GM20431 (cell line): Measurements from ENCODE around the gene MYO1B.

Source experiments
- in situ Hi-C: fragments of 300-500 bp; cut with MseI, MboI; formaldehyde crosslinking; loops from one replicate; pipeline ENCODE4 v1.15.0; 2020; ENCODE audit warnings: low sequenced_read_pairs; ENCODE audit not compliant: unreplicated experiment

The MYO1B gene

DNA sequence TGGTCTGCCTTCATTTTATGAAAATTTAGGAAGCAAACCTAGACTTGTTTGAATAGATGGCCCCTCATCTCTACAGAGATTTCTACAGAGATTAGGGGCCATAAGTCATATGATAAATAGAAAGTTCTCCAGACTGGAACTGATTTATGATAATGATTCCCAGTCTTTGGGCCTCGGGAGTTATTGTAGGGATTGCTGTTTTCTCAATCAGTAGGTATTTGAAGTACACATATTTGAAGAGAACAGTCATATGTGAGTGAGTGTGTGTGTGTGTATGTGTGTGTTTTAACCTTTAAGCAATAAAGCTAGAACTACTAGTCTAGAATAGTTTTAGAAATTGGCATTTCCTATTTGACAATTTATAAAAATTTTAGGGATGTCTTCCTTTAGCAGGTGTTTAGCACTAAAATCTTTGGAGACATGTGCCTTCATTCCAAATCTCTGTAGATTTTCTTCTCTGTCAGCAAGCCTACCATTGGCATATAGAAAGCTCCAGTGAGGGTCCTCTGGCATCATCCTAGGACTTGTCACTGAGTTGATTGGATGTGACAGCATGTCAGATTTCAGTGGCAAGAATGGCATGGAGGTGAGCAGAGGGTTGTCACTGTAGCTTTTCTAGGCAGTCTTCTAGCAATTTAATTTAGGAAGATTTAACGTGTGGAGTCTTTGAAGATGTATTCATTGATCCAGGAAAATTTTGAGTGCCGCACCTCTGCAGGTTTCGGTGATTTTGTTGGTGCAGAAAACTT, 71.2 kb downstream of the MYO1B start:
- in situ Hi-C loops = no loop called here

GRCh38 chr2:191318037-191318728, 73.0 kb downstream of the MYO1B start:
- in situ Hi-C loops = no loop called here

GRCh38 chr2:191318729-191319078, 73.5 kb downstream of the MYO1B start:
- in situ Hi-C loops = no loop called here

- in situ Hi-C loops = no loop called here
Observed at GRCh38 chr2:191319186-191319585, 74.0 kb downstream of the MYO1B start.

GRCh38 chr2:191320881-191321280, 75.7 kb downstream of the MYO1B start:
- in situ Hi-C loops = no loop called here

- in situ Hi-C loops = no loop called here
Observed at GRCh38 chr2:191321861-191322662, 76.9 kb downstream of the MYO1B start.

DNA sequence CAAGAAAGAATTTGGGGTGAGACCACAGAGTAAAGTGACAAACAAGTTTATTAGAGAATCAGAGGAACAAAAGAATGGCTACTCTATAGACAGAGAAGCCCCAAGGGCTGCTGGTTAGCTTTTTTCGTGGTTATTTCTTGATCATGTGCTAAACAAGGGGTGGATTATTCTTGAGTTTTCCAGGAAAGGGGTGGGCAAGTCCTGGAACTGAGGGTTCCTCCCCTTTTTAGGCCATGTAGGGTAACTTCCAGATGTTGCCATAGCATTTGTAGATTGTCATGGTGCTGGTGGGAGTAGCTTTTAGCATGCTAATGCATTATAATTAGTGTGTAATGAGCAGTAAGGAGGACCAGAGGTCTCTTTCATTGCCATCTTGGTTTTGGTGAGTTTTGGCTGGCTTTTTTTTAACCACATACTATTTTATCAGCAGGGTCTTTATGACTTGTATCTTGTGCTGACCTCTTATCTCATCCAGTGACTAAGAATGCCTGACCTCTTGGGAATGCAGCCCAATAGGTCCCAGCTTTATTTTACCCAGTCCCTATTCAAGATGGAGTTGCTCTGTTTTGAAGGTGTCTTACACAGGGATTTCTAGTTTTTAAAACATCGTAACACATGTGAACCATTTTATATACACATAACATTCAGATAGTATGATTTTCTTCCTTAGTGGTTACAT, 77.8 kb downstream of the MYO1B start:
- in situ Hi-C loops = no loop called here

DNA sequence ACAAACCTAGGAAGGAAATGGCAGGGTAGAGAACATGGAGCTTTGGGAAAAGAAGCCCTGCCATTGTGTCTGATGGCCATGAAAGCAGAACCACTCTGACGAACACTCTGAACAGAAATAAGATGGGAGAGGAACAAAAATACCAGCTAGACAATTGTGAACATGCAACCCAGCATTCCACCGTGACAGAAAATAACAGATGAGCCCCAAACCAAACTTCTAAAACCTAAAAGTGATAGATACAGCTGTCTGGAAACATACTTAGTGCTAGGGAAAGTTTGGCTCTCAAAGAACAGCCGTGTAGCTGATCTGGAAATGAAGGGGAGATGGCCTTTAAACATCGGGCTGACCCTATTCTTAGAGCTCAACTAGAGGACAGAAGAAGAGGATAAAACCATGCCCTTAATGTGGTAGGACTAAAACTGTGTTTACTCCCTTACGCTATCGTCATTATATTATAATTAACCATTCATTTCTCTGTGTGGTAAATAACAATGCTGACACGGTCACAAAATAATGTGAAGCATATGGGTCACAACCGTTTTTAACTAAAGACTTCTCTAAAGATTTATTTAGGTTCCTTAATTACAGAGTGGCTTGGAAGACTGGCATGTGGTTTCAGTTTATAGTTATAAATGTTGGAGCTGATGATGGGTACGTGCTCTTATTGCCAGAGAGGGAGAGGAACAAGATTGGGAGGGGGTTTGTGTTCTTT, 80.6 kb downstream of the MYO1B start:
- in situ Hi-C loops = no loop called here

- in situ Hi-C loops = no loop called here
Observed at GRCh38 chr2:191327484-191327883, 82.3 kb downstream of the MYO1B start.

DNA sequence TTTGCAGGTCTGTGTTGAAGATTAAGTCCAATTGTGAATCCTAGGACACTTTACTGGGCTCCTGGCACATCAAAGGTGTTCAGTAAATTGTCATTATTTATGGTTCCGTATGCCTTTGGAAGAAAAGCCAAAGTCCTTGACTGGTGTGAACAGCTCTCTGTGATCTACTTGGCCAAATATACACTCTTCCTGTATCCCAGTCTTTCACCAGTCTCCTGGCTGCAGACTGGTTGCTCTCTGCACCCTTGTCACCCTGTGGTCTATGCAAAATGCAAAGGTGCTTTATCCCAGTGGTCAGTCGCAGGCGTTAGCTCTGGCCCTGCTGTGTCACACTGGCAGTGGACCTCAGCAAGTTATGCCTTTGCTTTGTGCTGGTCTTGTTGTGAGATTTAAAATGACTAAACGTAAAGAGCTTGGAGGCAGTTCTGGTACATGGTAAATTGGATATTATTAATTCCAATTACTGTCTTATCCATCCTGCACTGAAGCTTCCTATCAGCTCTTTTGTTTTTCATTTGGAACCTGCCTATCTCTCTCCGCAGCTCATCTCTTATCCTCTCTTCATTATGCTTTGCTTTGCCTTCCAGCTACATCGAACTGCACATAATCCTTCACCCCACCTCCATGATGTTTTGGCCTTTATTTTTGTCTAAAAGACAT, 83.1 kb downstream of the MYO1B start:
- in situ Hi-C loops = no loop called here

DNA sequence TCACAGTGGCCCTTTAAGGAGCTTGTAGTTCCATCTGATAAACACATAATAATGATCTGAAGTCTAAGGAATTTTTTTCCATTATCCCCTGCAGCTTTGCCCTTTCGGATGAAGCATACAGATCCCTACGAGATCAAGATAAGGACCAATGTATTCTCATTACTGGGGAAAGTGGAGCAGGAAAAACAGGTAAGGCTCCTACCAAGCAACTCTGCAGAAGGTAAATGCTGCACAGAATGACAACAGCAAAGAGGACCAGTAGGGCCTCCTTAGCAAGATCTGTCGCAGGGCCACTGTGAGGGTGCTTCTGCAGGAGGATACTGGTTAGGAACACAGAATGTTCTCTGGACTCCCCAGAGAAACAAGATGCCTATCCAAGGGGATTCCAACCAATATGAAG, 84.6 kb downstream of the MYO1B start:
- in situ Hi-C loops = no loop called here

GRCh38 chr2:191333911-191334357, 88.7 kb downstream of the MYO1B start:
- in situ Hi-C loops = no loop called here

DNA sequence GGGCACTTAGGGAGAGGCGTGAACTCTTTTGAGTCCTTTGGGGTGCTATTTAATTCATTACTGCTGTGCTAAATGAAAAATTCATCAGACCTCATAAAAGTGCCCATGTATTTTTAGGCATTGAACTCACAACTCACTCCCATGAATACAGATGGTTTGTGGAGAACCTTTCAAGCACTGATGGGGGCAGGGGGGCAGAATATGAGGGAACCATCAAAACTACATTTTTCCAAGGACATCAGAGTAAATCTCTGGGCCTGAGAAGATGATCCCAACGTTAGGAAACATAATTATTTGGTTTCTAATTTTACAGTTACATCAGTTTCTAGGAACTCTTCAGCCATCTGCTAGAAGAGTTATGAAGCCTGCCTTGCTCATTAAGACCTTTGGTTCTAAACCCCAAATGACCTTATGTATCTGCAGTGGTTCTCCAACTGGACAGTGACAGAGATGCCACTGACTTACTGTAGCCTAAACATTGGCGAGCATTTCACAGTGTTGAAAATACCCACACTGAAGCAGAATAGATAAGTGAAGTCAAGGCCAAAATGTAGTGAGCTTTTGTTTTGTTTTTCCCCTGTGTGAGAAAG, 90.8 kb downstream of the MYO1B start:
- in situ Hi-C loops = no loop called here

- in situ Hi-C loops = no loop called here
Observed at GRCh38 chr2:191341436-191341835, 96.2 kb downstream of the MYO1B start.

DNA sequence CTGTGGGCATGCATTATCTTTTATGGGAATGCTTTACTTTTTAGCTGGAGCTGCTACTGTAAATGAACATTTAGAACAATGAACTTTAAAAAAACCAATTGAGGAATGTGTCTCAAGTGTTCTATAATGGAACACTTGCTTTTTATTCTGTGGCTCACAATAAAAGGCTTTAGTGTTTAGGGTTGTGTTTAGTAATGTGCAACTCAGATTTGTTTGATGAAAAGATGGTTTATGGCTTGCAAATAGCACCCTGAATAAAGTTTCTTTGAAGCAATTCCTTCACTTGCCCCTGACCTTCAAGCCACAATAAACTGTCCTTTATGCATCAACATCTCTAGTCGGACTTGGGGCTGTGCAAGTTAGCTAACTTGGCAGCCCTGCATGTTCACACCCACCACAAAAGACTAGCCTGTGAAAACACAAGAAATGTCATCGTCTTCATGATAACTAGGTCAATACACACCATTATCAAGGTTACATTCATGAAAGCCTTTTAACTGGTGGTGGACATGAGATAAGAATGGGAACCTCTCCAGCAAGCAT, 98.7 kb downstream of the MYO1B start:
- in situ Hi-C loops = no loop called here

DNA sequence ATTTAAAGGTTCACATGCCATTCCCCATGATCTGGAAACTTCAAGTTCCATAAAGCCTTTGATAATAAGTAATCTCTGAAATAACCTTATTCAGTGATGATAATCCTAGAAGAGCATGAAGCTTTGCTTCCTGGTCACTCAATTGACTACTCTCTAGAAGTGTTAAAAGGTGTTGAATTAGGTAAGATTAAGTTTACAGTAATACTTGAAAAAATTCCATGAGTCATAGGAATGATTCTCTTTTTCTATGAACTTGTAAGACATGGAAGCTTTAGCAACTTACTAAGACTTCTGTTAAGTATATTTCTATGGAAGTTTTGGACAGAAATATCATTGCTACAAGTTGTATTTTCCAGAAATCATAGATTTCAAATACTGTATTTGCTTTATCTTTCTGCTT, 100.6 kb downstream of the MYO1B start:
- in situ Hi-C loops = no loop called here

DNA sequence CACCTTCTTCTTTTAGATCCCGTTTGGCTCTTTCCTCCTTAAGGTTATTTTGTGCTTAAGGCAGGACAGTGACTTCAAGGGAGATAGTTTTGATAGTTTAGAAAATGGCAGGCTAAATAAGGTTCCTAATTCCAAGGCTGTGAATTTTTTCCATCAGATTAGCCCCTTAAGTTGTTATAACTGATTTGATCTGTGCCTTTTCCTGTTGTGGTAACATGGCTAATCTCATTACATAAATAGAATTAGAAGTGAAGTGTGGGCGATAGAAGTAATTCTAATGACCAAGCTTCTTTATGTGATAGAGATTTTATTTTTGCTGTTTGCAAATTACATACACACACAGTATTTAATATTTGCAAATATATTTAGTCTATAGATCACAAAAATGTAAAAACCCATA, 102.0 kb downstream of the MYO1B start:
- in situ Hi-C loops = no loop called here

GRCh38 chr2:191347881-191348280, 102.7 kb downstream of the MYO1B start:
- in situ Hi-C loops = no loop called here

DNA sequence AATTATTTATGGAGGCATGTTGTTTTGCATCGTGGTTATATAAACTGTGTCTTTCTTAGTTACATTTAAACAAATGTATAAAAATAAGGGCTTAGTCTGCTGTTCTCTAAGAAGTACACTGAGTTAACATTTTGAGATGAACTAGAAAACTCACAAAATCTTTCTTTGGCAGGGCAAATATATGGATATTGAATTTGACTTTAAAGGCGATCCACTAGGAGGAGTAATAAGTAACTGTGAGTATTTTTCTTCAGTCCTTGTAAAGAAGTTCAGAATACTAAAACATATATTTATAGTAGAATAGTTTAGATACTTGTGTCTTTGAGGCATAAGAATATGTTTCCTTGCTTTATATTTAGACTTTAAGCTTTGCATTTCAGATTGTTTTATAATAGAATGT, 104.8 kb downstream of the MYO1B start:
- in situ Hi-C loops = no loop called here
